Fibroblast of skin of left biceps (primary cell): ENCODE measurements around the gene SMTNL1.

Source experiments
- DNase-seq, 2 experiments: peaks; one replicate each; pipeline ENCODE4 v3.0.0-alpha.2; 2013; ENCODE audit warnings: low read depth in 2 of 2

SMTNL1 gene

GRCh38 chr11:57544566-57544965, 7.2 kb downstream of the SMTNL1 start:
- DNase-seq = no peak

GRCh38 chr11:57545883-57546282, 8.5 kb downstream of the SMTNL1 start:
- no peak for DNase-seq

- no peak for DNase-seq
These were observed 9.1 kb downstream of the SMTNL1 start for GRCh38 chr11:57546451-57546850.

- DNase-seq = no peak
These were observed 9.6 kb downstream of the SMTNL1 start for GRCh38 chr11:57546869-57547475.

- DNase-seq = no peak
These were observed 10.5 kb downstream of the SMTNL1 start for GRCh38 chr11:57547854-57548377.

- DNase-seq = no peak
These were observed 12.6 kb downstream of the SMTNL1 start for GRCh38 chr11:57549983-57550382.

- DNase-seq = no peak
These were observed 14.5 kb downstream of the SMTNL1 start for GRCh38 chr11:57551941-57552340.

- DNase-seq = no peak
These were observed 15.1 kb downstream of the SMTNL1 start for GRCh38 chr11:57552479-57552878.

GRCh38 chr11:57555393-57555792, 18.0 kb downstream of the SMTNL1 start:
- DNase-seq = no peak

- DNase-seq = no peak
These were observed 18.6 kb downstream of the SMTNL1 start for GRCh38 chr11:57556041-57556440.

GRCh38 chr11:57560146-57560545, 22.8 kb downstream of the SMTNL1 start:
- DNase-seq = no peak

- DNase-seq = no peak
These were observed 25.2 kb downstream of the SMTNL1 start for GRCh38 chr11:57562596-57562995.

GRCh38 chr11:57566005-57566904, 28.9 kb downstream of the SMTNL1 start:
- DNase-seq = no peak

- DNase-seq = no peak
These were observed 29.6 kb downstream of the SMTNL1 start for GRCh38 chr11:57566905-57567514.

- DNase-seq = peak in 1 of 2 experiments; percentile 35
These were observed 30.3 kb downstream of the SMTNL1 start, which contains the start of gene UBE2L6 for GRCh38 chr11:57567515-57568329. Gene UBE2L6, minus strand, starts transcription at chr11:57567672. Its CDS starts 61 bp downstream, at chr11:57567611.

GRCh38 chr11:57568330-57568766, 31.0 kb downstream of the SMTNL1 start:
- peak in 1 of 2 experiments; percentile 21 for DNase-seq

- no peak for DNase-seq
These were observed 34.2 kb downstream of the SMTNL1 start for GRCh38 chr11:57571606-57572005.

- DNase-seq = no peak
These were observed 36.7 kb downstream of the SMTNL1 start for GRCh38 chr11:57574061-57574460.

- DNase-seq = no peak
These were observed 46.9 kb downstream of the SMTNL1 start for GRCh38 chr11:57584341-57584740.

- no peak for DNase-seq
These were observed 47.9 kb downstream of the SMTNL1 start for GRCh38 chr11:57585301-57585700.

GRCh38 chr11:57586711-57587245, 49.4 kb downstream of the SMTNL1 start:
- no peak for DNase-seq
